Neural cell (in vitro differentiated cells): ENCODE data around the gene CREB3L2.

ENCODE experiments used
- CTCF ChIP-seq: fragments of 450-650 bp; IDR thresholded peaks from 2 replicates; pipeline ENCODE4 v1.5.1; 2014; ENCODE audit warnings: antibody characterized with exemption, mild to moderate bottlenecking, moderate library complexity; ENCODE audit not compliant: poor library complexity, severe bottlenecking
- EP300 ChIP-seq: fragments of 450-650 bp; conservative IDR thresholded peaks from 2 replicates; pipeline ENCODE4 v1.6.1; 2014; ENCODE audit warnings: antibody characterized with exemption, mild to moderate bottlenecking, moderate library complexity; ENCODE audit not compliant: poor library complexity, severe bottlenecking
- EZH2 ChIP-seq: fragments of 200-600, 300-800 bp; shearing (Covaris generic), sonication (generic); IDR thresholded peaks from 2 replicates; pipeline ENCODE4 v1.6.1; 2014; ENCODE audit warnings: antibody characterized with exemption, low read length, borderline replicate concordance, mild to moderate bottlenecking; ENCODE audit not compliant: insufficient read depth, poor library complexity, severe bottlenecking
- MXI1 ChIP-seq: fragments of 450-650 bp; conservative IDR thresholded peaks from 2 replicates; pipeline ENCODE4 v1.6.1; 2014; ENCODE audit warnings: antibody characterized with exemption, mild to moderate bottlenecking; ENCODE audit not compliant: poor library complexity, severe bottlenecking
- POLR2AphosphoS5 ChIP-seq: IDR thresholded peaks from 2 replicates; pipeline ENCODE4 v1.6.1; 2012
- RAD21 ChIP-seq: fragments of 450-650 bp; conservative IDR thresholded peaks from 2 replicates; pipeline ENCODE4 v1.6.1; 2014; ENCODE audit warnings: antibody characterized with exemption, mild to moderate bottlenecking, moderate library complexity
- REST ChIP-seq: IDR thresholded peaks from 2 replicates; pipeline ENCODE4 v1.6.1; 2012; ENCODE audit warnings: borderline replicate concordance
- TAF1 ChIP-seq: IDR thresholded peaks from 2 replicates; pipeline ENCODE4 v1.6.1; 2012; ENCODE audit warnings: low read depth

GRCh38 chr7:137947046-137947445, 54.8 kb downstream of the CREB3L2 start:
- TF ChIP-seq CTCF (no peak), TAF1 (no peak), EZH2 (no peak), POLR2AphosphoS5 (no peak), RAD21 (no peak), MXI1 (no peak), EP300 (no peak), REST (no peak)
